CD14-positive monocyte (primary cell): Measurements from ENCODE around the gene ARHGEF16. TPM values are rescaled to one million over a fixed set of nuclear protein-coding genes. Genes with fewer than 3 reads are reported as not detected.

Experiments used
- DNase-seq, 3 donors: peaks; one replicate each; pipeline ENCODE4 v3.0.0-alpha.2; 2011 to 2022
- H2AFZ ChIP-seq: 2 replicates; pipeline ENCODE4 v1.6.0; 2012; ENCODE audit warnings: mild to moderate bottlenecking, low read depth, low read length, inconsistent platforms; ENCODE audit not compliant: insufficient read depth, poor library complexity, severe bottlenecking
- H3K27ac ChIP-seq, 2 donors: 1 replicate in 1 of 2; 2 replicates in 1 of 2; pipeline ENCODE4 v1.5.1; 2012 to 2013; ENCODE audit warnings: low read length in 2 of 2, control low read depth in 1 of 2, inconsistent platforms in 1 of 2, low read depth in 1 of 2, mild to moderate bottlenecking in 1 of 2
- H3K27me3 ChIP-seq, 2 donors: one replicate each; pipeline versions ENCODE4 v1.6.0 to v1.6.1; 2011 to 2013; ENCODE audit warnings: low read length in 2 of 2; ENCODE audit not compliant: control insufficient read depth in 2 of 2, insufficient read depth in 2 of 2
- H3K36me3 ChIP-seq, 2 donors: replicated peaks in 1 of 2; 1 replicate in 1 of 2; 2 replicates in 1 of 2; pipeline versions ENCODE4 v1.5.1 to v1.6.1; 2012 to 2013; ENCODE audit warnings: low read length in 2 of 2, control low read depth in 1 of 2, inconsistent platforms in 1 of 2, mild to moderate bottlenecking in 1 of 2; ENCODE audit not compliant: insufficient read depth in 2 of 2, control insufficient read depth in 1 of 2
- H3K4me1 ChIP-seq, 2 donors: 1 replicate in 1 of 2; 2 replicates in 1 of 2; pipeline versions ENCODE4 v1.5.1 to v1.6.1; 2012 to 2013; ENCODE audit warnings: low read length in 2 of 2, control low read depth in 1 of 2, inconsistent platforms in 1 of 2, mild to moderate bottlenecking in 1 of 2, moderate library complexity in 1 of 2; ENCODE audit not compliant: insufficient read depth in 2 of 2, control insufficient read depth in 1 of 2
- H3K4me2 ChIP-seq: replicated peaks from 2 replicates; pipeline ENCODE3; 2012; ENCODE audit warnings: low read length, moderate library complexity, mild to moderate bottlenecking; ENCODE audit not compliant: poor library complexity, severe bottlenecking; ENCODE audit errors: extremely low read depth
- H3K4me3 ChIP-seq, 3 experiments: fragments of 200-600 bp in 1 of 3; sonication (generic) in 1 of 3; replicated peaks in 1 of 3; 1 replicate in 2 of 3; 2 replicates in 1 of 3; pipeline ENCODE4 v1.5.1; 2011 to 2013; ENCODE audit warnings: low read length in 3 of 3, mild to moderate bottlenecking in 3 of 3, control low read depth in 2 of 3, low read depth in 2 of 3, inconsistent platforms in 1 of 3, moderate library complexity in 1 of 3
- H3K79me2 ChIP-seq: 2 replicates; pipeline ENCODE4 v1.6.0; 2012; ENCODE audit warnings: mild to moderate bottlenecking, control low read depth, inconsistent platforms, low read length, moderate library complexity; ENCODE audit not compliant: insufficient read depth
- H3K9ac ChIP-seq: 2 replicates; pipeline ENCODE4 v1.6.0; 2017; ENCODE audit warnings: low read length, mild to moderate bottlenecking; ENCODE audit not compliant: insufficient read depth, poor library complexity, severe bottlenecking
- H3K9me3 ChIP-seq, 2 donors: replicated peaks in 1 of 2; 1 replicate in 1 of 2; 2 replicates in 1 of 2; pipeline versions ENCODE4 v1.5.1 to v1.6.1; 2012 to 2013; ENCODE audit warnings: low read length in 2 of 2, control low read depth in 1 of 2; ENCODE audit not compliant: control insufficient read depth in 1 of 2, insufficient read depth in 1 of 2
- H4K20me1 ChIP-seq: 2 replicates; pipeline ENCODE4 v1.6.0; 2012; ENCODE audit warnings: mild to moderate bottlenecking, low read length, control low read depth, moderate library complexity; ENCODE audit not compliant: insufficient read depth
- H3K27ac Mint-ChIP-seq, 7 donors: one replicate each; pipeline ENCODE4 v1.8.0; 2020; ENCODE audit warnings: mild to moderate bottlenecking in 7 of 7, mixed read lengths in 7 of 7, moderate library complexity in 6 of 7, inconsistent platforms in 2 of 7
- H3K27me3 Mint-ChIP-seq, 3 donors: one replicate each; pipeline ENCODE4 v1.8.0; 2021 to 2022; ENCODE audit warnings: low read depth in 3 of 3, mild to moderate bottlenecking in 3 of 3, mixed read lengths in 3 of 3, moderate library complexity in 3 of 3, inconsistent platforms in 1 of 3
- H3K36me3 Mint-ChIP-seq, 2 donors: one replicate each; pipeline ENCODE4 v1.8.0; 2020; ENCODE audit warnings: mixed read lengths in 2 of 2, inconsistent platforms in 1 of 2, mild to moderate bottlenecking in 1 of 2
- H3K4me1 Mint-ChIP-seq: one replicate; pipeline ENCODE4 v1.8.0; 2020; ENCODE audit warnings: mild to moderate bottlenecking, mixed read lengths
- H3K4me3 Mint-ChIP-seq, 2 donors: one replicate each; pipeline ENCODE4 v1.8.0; 2020; ENCODE audit warnings: mild to moderate bottlenecking in 2 of 2, mixed read lengths in 2 of 2, moderate library complexity in 1 of 2
- H3K9me3 Mint-ChIP-seq, 7 donors: one replicate each; pipeline ENCODE4 v1.8.0; 2020 to 2022; ENCODE audit warnings: mixed read lengths in 7 of 7, mild to moderate bottlenecking in 6 of 7, moderate library complexity in 6 of 7, inconsistent platforms in 2 of 7
- WGBS: methylation state at CpG from one replicate; pipeline ENCODE4 v1.1.5; 2013; ENCODE audit warnings: missing lambda C conversion rate; ENCODE audit not compliant: insufficient coverage; 5-methylcytosine and 5-hydroxymethylcytosine counted together
- intact Hi-C, 2 donors: fragments of 100-400 bp; cut with micrococcal nuclease; formaldehyde crosslinking; loops; one replicate each; pipeline versions ENCODE4 v1.15.0 to v1.15.1; 2023
- polyA plus RNA-seq, 3 donors: library from polyadenylated mRNA; depleted of rRNA in 1 of 3; unstranded in 2 of 3; stranded (reverse) in 1 of 3; fragments of 300-500 nt in 2 of 3; fragments of >200 nt in 1 of 3; fragmentation: Illumina TruSeq in 2 of 3; gene quantifications; 1 replicate in 2 of 3; 2 replicates in 1 of 3; pipeline ENCODE4 v1.2.3, GENCODE V29; 2012 to 2021
- TF ChIP-seq, protein P1 (sequence below): fragments of 200-600 bp; IDR thresholded peaks from one replicate; pipeline ENCODE4 v1.8.0; 2022; ENCODE audit warnings: antibody characterized with exemption, mild to moderate bottlenecking

Gene ARHGEF16
- polyA plus RNA-seq, 3 donors: not detected

DNA sequence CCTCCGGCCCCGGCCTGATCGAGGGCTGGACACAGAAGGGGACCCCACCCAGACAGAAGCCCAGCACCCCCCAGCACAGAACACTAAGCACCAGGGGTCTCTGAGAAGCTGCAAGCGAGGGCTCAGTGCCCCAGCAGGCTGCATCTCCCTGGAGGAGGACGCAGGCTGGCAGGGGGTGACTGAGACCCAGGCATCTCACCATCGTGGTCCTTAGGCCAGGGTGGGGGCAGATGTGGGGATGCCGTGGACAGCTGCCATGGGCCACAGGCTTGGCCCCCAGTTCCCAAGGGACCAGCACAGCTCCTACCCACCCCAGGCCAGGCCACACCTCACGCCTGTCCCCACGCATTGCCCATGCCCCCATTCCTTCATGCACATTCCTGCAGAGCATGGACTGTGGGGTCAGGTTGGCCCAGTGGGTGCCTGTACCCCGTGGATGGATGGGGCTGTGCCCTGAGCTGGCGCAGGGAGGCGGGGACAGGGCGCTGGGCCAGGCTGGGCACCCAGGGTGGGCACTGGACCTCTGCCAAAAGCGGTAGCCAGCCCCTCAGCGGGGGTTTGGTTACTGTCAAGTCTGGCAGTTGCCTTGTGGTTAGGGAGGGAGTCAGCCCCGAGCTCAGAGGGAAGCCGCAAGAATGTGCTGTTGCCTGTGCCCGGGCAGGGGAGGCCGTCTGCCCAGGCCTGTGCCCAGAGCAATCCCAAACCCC lies 61.5 kb downstream of the ARHGEF16 start:
- peaks cover 0 to 8% (median 2%) of the 10 kb centered on the region in 7 donors for H3K9me3 Mint-ChIP-seq
- H3K4me3 Mint-ChIP-seq: no peak overlapping the region
- intact Hi-C loops: no loop called here
- no peak overlapping the region for H2AFZ ChIP-seq
- H3K27ac ChIP-seq: no peak overlapping the region
- no peaks in the 10 kb centered on the region for H4K20me1 ChIP-seq
- no peaks in the 10 kb centered on the region for H3K9me3 ChIP-seq
- WGBS: 33% methylated on average over 9 of the region's 19 CpGs
- DNase-seq: no peak
- no peaks in the 10 kb centered on the region for H3K36me3 Mint-ChIP-seq
- peaks cover 0 to 5% (median 3%) of the 10 kb centered on the region in 3 donors for H3K27me3 Mint-ChIP-seq
- TF ChIP-seq, protein P1, sequence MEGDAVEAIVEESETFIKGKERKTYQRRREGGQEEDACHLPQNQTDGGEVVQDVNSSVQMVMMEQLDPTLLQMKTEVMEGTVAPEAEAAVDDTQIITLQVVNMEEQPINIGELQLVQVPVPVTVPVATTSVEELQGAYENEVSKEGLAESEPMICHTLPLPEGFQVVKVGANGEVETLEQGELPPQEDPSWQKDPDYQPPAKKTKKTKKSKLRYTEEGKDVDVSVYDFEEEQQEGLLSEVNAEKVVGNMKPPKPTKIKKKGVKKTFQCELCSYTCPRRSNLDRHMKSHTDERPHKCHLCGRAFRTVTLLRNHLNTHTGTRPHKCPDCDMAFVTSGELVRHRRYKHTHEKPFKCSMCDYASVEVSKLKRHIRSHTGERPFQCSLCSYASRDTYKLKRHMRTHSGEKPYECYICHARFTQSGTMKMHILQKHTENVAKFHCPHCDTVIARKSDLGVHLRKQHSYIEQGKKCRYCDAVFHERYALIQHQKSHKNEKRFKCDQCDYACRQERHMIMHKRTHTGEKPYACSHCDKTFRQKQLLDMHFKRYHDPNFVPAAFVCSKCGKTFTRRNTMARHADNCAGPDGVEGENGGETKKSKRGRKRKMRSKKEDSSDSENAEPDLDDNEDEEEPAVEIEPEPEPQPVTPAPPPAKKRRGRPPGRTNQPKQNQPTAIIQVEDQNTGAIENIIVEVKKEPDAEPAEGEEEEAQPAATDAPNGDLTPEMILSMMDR: no peak
- H3K79me2 ChIP-seq: no peaks in the 10 kb centered on the region
- H3K9ac ChIP-seq: no peak overlapping the region
- no peak overlapping the region for H3K27ac Mint-ChIP-seq
- peaks cover 2% of the 10 kb centered on the region for H3K4me1 Mint-ChIP-seq
- no peak overlapping the region for H3K4me3 ChIP-seq
- no peak overlapping the region for H3K4me2 ChIP-seq
- no peaks in the 10 kb centered on the region for H3K27me3 ChIP-seq
- no peaks in the 10 kb centered on the region for H3K4me1 ChIP-seq
- no peaks in the 10 kb centered on the region for H3K36me3 ChIP-seq

DNA sequence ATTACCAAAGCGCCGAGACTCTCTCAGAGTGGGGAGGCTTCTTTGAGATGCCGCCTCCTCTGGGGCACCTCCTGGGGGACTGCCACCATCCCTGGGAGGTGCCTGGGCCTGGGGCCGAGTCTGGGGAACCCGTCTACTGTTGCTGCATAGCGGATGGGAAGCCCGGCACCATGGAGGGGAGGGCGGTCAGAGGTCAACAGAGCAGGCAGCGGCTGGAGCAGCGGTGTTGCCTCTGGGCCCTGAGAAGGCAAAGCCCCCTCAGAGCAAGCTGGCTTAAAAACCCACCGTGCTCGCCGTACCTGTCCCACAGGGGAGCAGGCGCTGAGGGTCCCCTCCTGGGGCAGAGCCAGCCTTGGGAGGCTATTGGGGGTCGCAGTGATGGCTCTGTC lies 62.0 kb downstream of the ARHGEF16 start:
- no peak overlapping the region for H3K4me2 ChIP-seq
- Mint-ChIP-seq H3K27ac (no peak overlapping the region), H3K4me3 (no peak overlapping the region), H3K9me3 (peaks cover 0 to 8% (median 2%) of the 10 kb centered on the region in 7 donors), H3K36me3 (no peaks in the 10 kb centered on the region), H3K27me3 (peaks cover 0 to 5% (median 0%) of the 10 kb centered on the region in 3 donors), H3K4me1 (peaks cover 2% of the 10 kb centered on the region)
- no peaks in the 10 kb centered on the region for H3K79me2 ChIP-seq
- WGBS: 31% methylated on average over 12 of the region's 15 CpGs
- H3K9ac ChIP-seq: no peak overlapping the region
- no peak for DNase-seq
- no peak overlapping the region for H3K4me3 ChIP-seq
- TF ChIP-seq, protein P1: no peak
- H3K4me1 ChIP-seq: no peaks in the 10 kb centered on the region
- no peaks in the 10 kb centered on the region for H4K20me1 ChIP-seq
- intact Hi-C loops: no loop called here
- no peaks in the 10 kb centered on the region for H3K27me3 ChIP-seq
- no peak overlapping the region for H2AFZ ChIP-seq
- H3K36me3 ChIP-seq: no peaks in the 10 kb centered on the region
- no peaks in the 10 kb centered on the region for H3K9me3 ChIP-seq
- no peak overlapping the region for H3K27ac ChIP-seq
